ENCODE measurements around the gene GNB1L.
"Not testable (repeated sequence)": the region's sequence is repeated elsewhere in the genome, so short reads cannot be mapped to it uniquely, and the experiment has no call there.

GNB1L gene

DNA sequence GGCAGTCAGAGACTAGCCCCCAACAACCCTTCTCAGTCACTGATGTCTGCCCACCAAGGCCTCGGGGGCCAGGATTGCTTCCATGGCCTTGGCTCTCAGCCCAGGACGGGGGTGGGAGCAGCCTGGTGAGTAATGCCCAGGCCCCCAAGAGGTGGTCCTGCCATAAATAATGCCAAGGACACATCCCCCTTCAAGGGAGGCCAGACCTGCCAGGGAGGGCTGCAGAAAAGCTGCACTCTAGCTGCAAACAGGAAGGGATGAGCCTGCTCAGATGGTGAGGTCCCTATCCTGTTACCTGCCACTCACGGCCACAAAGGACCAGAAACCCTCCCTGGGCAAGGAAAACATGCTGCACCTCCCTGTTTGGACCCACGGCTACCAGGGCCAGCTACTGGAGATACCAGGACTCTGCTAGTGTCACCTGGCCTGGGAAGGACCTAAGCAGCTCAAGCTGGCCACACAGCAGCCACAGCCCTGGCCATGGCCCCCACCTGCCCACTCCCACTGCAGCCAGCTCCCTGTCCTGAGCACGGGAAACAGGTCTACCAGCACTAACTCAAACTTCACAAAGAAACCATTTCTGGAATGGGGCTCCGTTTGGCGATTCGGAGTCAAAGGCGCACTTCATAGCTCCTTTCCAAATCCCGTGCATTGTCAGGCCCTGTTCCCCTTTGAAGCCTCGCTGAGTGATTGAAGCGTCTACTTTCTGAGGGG lies 12.1 kb downstream of the GNB1L start:
- DNase-seq: no peak

DNA sequence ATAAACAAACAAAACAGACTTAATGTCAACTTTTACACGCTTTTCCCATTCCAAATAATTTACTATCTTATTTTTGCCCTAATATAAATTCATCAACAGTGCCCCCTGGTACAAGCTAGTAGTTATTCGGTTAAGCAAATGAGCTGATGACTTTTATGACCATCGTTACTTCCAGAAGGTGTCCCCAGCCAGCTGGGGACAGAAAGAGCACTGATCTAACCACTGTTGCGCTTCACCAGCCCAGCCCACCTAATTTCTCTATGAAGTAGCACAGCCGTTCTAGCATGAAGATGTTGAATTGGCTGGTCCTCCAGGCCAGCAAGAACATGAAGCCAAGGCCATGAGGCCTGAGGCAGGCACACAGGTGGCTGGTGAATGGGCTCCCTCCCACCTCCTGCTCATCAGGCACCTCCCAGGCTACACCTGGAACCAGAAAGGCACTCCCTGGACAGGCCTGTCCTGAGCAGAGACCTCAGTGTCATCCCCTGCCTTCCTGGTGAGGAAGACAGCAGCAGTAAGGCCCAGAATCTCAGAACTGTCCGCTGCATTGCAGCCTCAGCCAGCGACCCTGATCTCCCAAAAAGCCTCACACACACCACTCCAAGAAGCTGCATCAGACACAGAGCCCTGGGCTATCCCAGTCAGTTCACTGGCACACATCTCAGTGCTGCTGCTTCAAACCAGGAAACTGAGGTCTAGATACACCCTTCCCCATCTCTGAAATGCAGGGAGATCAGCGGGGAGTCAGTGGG lies 12.9 kb downstream of the GNB1L start:
- DNase-seq: no peak

DNA sequence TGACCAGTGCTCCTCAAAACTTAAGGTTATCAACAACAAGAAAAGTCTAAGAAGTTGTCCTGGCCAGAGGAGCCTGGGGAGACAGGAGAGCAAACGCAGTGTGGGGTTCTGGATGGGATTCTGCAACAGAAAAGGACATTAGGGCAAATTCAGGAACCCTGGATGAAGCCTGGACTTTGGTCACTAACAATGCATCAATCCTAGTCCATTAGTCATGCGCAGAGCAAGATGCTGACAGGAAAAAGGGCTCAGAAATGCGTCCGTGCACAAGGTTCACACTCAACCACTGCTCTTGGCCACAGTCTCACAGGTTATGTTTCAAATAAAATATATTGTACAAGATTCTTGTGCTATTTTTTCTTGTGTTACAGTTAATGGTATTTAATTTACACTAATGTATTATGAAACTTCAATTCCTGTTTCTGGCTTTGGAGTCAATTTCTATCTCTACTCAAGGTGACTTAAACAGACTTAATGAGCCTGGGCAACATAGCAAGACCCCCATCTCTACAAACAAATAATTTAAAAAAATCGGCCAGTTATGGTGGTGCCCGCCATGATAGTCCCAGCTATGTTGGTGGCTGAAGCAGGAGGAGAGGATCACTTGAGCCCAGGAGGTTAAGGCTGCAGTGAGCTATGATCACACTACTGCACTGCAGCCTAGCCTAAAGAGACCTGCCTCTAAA lies 13.6 kb downstream of the GNB1L start:
- DNase-seq: no peak

DNA sequence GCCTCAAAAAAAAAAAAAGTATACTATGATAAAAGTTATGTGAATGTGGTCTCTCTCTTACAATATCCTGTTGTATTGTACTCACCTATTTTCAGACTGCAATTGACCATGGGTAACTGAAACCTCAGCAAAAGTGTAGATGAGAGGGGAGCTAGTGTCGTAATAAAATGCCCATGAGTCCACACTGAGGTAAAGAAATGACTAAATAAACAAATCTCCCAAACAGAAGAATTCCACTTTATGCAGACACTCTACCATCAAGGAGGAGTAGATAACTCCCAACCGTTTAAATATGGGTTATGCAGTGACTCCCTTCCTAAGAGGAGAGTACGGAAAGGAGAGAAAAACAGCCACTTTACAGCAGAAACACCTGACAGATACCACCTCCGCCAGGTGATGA lies 14.6 kb downstream of the GNB1L start:
- DNase-seq: no peak

DNA sequence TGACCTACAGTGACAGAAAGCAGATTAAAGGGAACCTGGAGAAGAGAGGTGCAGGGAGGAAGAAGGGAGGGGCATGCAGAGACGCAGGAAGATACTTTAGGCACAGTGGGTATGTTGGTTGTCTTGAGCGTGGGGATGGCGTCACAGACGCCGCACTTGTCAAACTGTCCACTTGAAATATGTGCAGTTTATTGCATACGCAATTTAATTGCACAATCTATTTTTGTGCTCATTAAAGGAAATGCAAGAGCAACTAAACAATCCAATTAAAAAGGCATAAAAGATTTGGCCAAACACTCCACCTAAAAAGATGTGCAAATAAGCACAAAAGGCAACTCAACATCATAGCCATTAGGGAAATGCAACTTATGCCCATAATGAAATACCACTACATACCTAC lies 16.8 kb downstream of the GNB1L start:
- DNase-seq: no peak

DNA sequence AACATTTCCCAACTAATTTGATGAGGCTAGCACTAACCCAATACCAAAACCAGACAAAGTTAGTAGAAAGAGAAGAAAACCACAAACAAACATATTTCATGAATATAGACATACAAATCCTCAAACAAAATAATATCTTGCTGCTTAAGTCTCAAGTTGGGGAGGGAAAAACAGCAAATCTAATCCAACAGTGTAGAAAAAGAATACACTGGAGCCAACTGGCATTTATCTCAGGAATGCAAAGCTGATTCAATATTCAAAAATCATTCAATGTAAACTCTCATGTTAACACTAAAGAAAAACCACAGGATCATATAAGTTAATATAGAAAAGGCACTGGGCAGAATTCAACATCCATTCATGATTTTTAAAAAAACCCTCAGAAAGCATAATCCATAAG lies 18.2 kb downstream of the GNB1L start:
- DNase-seq: no peak

DNA sequence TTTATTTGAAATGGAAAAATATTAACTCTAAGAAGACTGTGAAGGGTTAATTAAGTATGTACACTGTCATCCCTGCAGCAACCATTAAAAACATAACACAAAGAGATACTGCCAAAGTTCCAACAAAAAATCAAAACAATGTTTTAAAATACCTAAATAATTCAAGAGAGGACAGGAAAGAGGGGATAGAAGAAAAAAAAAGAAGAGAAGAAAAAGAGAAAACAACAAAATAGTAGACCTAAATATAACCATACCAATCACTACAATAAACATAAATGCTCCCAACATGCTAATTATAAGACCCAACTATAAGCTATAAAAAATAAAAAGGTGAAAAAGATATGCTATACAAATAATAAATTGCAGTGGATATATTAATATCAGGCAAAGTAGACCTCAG lies 20.1 kb downstream of the GNB1L start:
- DNase-seq: no peak

DNA sequence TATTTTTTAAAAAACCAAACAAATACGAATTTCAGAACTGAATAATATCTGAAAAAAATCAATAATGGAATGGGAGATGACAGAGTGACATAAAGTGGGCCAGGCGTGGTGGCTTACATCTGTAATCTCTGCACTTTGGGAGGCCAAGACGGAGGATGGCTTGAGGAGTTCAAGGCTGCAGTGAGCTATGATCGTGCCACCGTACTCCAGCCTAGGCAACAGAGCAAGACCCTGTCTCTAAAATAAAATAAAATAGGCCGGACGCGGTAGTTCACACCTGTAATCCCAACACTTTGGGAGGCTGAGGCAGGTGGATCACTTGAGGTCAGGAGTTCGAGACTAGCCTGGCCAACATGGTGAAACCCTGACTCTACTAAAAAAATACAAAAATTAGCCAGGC lies 21.3 kb downstream of the GNB1L start:
- not testable (repeated sequence) for DNase-seq

DNA sequence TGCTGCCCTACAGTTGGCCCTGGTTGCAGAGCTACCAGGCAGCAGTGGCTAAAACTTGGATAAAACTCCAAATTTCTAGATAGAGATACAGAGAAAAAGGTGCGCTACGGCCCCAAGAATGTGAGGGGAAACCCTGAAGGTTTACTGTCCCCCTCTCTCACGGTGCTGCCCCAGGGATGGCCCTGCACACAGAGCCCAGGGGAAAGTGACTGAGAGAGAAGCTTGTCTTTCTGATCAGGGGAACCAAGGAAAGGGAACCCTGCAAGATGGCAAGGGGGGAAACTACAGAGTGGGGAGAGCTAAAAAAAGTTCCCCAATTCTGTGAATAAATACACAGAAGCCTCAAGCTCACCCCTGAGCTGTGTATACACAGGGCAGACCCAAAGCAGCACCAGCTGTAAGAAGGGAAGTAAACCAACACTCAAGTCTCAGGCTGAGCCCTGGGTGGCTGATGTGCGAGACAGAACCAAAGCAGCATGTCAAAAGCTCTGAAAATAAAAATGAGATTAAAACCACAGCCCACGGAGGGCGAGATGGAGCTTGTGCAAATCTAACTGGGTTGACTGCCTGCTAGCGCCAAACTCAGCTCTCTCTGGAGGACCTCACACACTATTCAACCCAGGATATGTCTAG lies 22.1 kb downstream of the GNB1L start:
- no peak for DNase-seq

DNA sequence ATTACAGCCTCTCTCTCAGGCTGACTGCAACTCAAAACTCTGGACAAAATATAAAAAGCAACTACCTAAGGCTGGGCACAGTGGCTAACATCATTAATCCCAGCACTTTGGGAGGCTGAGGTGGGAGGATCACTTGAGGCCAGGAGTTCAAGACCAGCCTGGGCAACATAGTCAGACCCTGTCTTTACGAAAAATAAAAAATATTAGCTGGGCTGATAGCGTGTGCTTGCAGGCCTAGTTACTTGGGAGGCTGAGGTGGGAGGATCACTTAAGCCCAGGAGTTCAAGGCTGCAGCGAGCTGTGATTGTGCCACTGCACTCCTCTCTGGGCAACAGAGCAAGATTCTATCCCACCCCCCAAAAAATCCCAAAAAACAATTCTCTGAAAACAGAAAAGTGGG lies 22.7 kb downstream of the GNB1L start:
- not testable (repeated sequence) for DNase-seq

DNA sequence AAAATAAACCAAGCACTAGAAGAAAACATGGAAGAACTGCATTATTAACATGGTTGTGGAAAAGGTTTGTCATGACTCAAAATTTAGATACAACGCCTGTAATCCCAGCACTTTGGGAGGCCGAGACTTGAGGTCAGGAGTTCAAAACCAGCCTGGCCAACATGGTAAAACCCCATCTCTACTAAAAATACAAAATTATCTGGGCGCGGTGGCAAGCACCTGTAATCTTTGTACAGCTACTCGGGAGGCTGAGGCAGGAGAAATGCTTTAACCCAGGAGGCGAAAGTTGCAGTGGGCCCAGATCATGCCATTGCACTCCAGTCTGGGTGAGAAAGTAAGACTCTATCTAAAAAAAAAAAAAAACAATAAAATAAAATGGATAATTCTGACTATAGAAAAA lies 23.7 kb downstream of the GNB1L start:
- DNase-seq: no peak

DNA sequence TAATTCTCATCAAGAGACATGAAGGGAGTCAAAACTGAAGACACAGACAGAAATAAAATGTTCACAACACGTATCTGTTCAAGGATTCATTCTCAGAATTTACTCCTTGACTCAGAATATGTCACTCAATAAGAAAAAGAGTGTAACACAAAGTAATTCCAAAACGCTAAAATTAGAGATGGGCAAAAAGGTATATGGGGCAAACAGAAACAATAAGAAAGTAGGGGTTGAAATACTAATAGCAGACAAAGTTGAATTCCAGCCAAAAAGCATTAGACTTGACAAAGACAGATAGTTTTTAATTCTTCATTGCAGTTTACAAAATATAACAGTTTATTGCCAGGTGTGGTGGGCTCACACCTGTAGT lies 26.7 kb downstream of the GNB1L start:
- no peak for DNase-seq

DNA sequence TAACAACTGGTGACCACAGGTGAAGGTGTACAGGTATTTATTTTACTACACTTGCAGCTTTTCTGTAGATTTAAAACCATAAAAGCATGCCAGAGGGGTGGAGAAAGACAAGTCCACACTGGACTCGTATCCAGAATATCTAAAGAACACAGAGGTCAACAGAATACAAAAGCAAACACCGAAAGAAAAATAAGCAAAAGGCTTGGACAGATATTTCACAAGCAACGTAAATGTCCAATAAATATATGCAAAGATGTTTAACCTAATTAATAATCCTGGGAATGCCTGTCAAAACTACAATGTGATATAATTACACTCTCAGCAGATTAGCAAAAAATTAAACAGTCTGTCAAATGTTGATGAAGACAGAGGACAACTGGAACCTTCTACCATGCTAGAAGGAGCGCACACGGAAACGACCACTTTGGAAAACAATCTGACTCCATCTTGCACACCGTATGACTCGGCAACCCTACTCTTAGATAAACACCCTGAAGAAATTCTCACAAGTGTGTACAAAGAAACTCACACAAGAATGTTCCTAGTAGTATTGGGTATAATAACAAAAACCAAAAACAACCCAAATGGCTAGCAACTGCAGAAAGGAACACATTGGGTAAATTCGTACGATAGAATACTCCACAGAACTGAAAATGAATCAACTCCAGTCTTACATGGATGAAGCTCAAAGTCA lies 27.2 kb downstream of the GNB1L start:
- no peak for DNase-seq

DNA sequence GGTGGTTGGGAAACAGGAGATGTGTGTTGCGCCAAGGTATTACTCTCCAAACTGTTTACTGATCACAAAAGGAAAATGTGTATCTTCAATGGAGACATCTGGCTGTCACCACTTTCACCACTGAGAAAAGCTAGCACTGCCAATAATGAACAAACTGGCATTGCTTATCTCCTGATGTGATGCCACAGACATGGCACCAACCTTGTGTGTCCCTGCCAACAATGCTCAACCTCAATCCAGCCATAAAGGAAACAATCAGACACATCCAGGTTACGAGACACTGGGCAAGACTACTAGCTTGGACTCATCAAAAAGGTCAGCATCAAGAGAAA lies 28.1 kb downstream of the GNB1L start:
- no peak for DNase-seq

DNA sequence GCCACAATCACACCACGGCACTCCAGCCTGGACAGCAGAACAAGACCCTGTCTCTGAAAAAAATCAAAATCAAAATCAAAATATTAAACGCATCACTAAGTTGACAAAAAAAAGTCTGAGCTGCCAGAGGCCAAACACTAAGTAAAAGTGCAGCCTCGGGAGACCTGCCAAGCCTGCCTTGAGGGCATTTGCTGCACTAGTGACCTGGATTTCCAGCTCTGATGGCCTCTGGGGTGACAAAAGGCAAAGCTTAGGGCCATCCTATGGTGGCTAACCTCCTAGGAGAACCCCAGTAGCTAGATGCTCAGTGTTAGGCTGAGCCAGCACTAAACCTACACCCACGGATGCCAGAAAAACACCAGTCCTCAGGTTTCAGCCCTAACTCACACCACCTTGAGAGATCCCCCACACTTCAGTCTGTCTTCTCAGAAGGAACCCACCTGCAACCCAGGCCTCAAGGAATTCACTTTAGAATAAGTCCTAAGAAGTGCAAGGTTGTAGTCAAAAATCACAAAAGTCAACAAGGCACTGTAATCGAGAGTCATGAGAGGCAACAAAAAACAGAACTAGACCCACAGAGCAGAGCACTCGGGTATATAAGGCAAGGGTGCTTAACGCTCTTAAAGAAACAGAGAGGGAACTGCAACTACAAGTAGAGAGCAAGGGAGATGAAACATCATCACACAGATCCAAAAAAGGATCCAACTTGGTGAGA lies 28.6 kb downstream of the GNB1L start:
- no peak for DNase-seq

DNA sequence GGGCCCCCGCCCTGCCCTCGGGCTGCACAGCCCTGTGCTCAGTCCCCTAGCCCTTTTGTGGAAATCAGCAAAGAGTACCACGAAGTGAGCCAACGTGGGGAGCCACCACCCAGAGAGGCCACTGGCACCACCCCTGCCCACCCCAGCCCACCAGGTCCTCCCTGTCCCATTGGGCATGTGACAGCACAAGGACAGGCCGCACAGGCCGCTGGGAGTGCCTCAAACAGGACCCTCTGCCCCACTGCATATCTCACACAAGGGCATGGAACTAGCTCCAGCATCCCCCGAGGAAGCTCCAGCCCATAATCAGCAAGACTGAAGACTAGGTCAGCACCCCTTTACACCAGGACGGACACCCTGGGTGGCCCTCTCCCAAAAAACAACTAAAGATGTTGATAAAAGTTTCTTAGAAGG lies 29.7 kb downstream of the GNB1L start:
- no peak for DNase-seq

DNA sequence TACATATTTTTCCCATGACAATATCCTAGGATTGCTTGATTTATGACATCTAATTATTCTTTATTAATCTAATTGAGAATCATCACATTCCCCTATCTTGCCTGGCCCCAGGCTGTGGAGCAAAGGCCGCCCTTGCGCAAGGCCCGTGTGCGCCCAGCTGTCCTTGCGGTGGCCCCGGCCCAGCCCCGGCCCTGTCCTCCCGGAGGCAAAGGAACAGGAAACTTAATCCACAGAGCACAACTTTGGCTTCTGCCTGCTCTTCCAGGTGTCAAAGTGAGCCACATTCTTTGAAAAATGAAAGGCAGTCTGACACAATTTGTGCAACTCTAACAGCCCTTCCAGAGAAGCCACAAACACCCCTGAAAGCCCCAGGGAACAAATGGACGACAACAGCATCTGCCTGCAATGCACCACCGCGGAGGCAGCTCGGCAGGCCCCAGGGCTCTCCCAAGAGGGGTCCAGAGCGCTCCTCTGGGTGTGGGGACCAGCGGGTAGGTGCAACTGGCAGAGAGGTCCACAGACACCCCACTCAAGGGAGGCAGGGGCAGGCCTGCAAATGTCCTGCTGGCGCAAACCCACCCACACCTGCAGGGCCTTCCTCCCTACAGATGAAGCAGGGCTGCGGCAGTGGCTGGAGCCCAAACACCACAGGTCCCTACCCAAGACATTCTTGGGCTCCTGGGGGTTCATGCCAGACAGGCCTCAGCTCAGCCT lies 30.3 kb downstream of the GNB1L start:
- DNase-seq: no peak

DNA sequence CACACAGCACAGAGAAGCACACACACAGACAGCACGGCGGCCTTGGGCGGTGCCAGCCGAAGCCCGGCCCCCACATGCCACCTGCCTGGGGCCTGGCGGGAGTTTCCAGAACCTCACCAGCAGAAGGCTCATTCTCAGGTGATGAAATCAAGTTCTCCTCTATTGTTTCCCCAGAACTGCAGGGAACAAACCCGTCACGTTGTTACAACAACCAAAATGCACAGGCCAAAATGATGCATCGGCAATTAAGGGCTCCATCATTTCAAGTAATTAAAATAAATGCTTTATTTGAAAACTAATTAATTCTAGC lies 30.8 kb downstream of the GNB1L start:
- no peak for DNase-seq

DNA sequence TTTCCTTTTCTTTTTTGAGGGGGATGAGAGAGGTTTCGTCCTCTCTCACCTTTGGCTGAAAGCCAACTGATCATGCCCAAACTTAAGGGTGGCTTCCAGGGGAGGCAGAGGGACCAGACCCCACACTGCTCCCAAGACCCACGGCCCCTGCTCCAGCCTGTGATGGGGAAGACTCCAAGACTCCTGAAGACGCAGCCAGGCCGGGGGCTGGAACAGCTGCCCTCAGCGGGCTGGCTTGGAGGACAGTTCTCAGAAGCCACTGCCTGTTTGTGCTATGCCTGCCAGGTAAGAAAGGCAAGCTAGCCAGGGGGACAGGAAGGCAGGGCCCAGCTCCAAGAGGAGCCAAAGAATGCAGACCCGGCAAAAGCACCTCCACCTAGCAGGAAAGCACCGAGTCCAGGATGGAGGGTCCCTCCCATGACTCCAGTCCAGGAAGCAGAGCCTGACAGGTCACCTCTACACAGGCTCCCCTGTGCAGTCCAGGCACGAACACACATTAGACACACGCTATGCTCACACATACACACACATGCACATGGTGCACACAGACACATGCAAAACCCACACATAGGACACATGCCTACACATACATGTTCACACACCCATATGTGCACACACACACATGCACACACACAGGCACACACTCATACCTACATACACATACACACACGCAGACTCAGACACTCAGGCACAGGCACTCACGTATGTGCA lies 31.3 kb downstream of the GNB1L start:
- no peak for DNase-seq

DNA sequence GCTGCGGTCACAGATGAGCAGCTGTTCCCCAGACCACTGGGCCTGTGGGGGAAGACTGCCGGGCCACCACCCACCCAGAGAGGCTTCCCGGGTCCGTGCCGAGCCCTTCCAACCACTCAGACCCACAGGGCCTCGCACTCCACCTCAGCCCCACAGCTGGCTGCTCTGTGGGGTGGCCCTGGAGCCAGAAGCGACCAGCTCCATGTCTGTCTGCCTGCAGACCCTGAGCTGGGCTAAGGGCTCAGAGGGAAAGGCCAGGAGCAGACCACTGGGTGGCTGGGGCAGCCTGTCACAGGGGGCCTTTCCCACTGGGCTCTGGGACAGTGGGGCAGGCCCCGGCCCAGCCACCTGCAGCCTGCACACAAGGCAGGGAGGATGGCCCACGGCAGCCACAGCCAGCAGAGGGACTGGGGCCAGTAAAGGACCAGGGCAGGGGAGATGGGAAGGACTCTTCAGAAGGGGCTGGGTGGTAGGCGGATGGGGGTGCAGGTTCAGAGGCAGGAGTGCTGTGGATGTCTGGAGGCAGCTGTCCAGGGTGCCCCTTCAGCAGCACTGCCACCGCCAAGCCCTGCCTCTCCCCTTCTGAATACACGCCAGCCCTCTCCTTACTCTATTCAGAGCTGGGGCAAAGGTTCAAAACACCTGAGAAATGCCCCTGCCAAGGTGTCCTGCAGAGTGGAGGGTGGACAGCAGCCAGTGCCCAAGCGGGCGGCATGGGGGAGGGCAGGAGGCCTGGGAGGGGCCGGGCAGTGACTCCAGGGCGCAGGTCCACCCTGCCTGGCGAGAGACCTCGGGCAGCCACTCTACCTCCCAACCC lies 32.2 kb downstream of the GNB1L start:
- DNase-seq: no peak

All from NK-92 treated with Interleukin-12 subunit alpha and Interleukin-12 subunit beta, amount 100 ng/mL, for 24 hours (cell line).